HG03060 (cell line): ENCODE results near the gene IMP3.

ENCODE experiments used
- ATAC-seq: cut with Tn5 transposase; IDR thresholded peaks from one replicate; pipeline ENCODE4 v1.9.1; 2021; ENCODE audit warnings: low read depth, moderate number of reproducible peaks; ENCODE audit not compliant: unreplicated experiment

The IMP3 gene

GRCh38 chr15:75625542-75626347, 14.3 kb downstream of the IMP3 start, which contains the start of gene SNUPN:
Gene SNUPN (minus strand): TSS chr15:75625725. CDS start chr15:75621051, 4,674 bp downstream.
- ATAC-seq: peak; percentile 82

GRCh38 chr15:75622505-75622904, 17.5 kb downstream of the IMP3 start:
- no peak for ATAC-seq

DNA sequence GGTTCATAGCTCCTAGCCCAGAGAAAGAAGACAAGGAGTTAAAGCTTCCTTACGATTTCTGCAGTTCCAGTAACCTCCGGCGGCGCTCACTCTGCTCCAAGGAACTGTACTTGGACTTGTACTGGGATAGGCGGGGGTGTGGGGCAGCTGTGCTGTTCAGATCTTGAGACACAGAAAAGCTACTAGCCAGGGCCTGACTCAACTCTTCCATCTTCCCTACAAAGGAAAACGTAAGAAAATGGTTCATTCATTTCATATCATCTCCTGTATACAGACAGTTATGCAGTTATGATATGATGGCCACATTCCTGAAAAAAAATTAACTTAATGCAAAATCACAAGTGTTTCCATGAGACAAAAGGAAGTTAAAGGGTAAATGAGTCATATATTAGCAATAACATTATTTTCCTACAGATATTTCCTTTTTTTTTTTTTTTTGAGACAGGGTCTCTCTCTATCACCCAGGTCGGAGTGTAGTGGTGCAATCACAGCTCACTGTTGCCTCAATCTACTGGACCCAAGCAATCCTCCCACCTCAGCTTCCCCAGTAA, 19.1 kb downstream of the IMP3 start:
- no peak for ATAC-seq

DNA sequence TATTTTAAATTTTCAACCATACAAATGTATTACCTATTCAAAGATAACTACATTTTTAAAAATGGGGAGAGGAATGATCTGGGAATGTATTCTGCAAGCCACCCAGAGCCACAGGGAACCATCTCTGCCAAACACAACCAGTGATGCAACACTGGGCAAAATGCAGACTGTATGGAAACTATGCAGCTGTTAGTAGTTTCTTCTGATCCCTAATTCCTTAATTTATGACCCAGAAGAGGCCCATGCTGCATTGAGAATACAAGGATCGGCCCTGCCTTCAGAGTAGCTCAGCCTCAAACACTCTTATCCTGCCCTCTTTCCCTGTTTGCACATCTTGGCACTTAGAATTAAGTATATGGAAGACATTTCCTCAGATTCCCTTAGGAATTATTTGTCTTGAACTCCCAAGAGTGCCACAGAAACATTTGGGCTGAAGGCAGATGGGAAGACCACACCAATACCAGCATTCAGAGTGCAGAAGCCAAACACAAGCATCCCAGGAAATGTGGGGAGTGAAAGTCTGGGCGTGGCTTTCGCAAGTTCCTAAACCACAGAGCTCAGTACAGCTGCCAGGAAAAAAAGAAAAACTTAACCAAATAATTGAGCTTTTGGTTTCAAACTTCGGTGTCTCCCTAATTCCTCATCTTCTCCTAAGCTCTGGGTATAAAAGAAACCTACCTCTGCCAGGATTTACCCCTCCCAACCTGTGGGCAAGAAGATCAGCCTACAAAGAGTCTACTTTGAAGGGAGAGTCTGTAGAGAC, 19.8 kb downstream of the IMP3 start:
- no peak for ATAC-seq

- no peak for ATAC-seq
Measured at GRCh38 chr15:75616766-75617165, 23.3 kb downstream of the IMP3 start.

- no peak for ATAC-seq
Measured at GRCh38 chr15:75606711-75607699, 33.0 kb downstream of the IMP3 start.

DNA sequence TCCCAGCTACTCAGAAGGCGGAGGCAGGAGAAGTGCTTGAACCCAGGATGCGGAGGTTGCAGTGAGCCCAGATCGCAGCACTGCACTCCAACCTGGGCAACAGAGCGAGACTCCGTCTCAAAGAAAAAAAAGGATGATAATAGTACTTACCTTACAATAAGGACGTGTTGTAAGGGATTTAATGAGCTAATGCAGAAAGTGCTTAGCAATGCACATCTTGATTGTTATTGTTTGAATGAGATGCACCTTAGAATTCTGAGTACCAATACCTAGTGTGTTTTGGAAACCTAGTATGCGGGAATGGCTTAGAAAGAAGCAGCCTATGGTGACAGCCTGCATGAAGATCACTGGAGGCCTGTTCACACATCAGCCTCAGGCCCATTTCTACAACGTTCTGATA, 34.0 kb downstream of the IMP3 start:
- ATAC-seq: no peak

- ATAC-seq: no peak
Measured at GRCh38 chr15:75599401-75599800, 40.6 kb downstream of the IMP3 start.

GRCh38 chr15:75598361-75598760, 41.7 kb downstream of the IMP3 start:
- ATAC-seq: no peak

DNA sequence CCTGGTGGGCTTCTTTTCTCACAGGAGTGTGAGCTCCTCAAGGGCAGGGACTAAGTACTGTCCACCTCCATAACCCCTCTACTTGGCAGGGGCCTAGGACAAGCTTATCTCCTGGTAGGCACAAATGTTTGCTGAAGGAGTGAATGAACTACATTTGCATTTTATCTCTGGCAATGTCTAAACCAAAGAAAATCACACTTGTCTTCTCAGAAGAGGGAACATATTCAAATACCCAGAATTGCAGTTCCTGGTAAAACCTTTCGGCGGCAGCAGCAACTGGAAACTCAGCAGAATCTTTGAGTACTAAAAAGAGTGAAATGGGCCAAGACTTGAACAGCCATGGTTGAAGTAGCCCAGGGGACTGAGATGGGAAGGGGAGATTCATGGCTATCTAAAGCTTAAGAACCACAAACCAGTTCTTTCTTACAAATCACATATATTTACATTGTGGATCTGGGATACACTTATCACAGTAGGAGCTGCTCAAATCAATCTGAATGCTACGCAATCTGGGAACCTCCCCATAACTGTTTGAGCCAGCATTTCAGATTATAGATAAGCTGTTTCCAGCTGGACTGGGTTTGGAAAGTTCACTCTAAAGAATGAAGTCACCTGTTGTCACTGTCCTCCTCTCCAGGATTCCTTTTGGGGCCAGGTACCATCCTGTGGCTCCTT, 42.2 kb downstream of the IMP3 start:
- no peak for ATAC-seq

DNA sequence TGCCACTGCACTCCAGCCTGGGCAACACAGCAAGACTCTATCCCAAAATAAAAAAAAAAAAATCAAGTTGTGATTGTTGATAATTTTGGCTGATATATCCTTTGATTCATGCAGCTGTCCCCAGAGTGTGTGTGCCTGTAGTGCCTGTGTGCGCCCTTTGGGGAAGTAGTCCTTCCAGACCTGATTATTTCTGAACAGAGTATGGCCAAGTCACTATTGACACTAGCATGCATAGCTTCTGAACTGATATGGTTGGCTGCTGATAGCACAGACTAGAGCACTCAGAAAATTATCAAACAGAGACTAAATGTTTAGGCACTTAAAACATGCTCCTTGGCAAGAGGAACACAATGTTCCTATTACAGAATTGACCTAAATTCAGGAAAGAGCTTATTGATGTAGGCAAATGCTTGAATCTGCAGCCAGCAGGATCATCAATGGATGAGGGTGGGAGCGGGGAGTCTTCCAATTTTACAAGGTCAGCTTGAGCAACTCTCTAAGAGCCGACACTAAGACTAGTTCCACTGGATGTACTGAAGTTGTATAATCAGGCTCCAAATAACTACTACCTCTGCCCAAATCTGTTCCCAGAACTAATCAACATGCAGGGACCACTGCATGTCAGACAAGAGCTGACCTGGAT, 43.2 kb downstream of the IMP3 start:
- ATAC-seq: no peak

GRCh38 chr15:75594276-75594675, 45.7 kb downstream of the IMP3 start:
- no peak for ATAC-seq

DNA sequence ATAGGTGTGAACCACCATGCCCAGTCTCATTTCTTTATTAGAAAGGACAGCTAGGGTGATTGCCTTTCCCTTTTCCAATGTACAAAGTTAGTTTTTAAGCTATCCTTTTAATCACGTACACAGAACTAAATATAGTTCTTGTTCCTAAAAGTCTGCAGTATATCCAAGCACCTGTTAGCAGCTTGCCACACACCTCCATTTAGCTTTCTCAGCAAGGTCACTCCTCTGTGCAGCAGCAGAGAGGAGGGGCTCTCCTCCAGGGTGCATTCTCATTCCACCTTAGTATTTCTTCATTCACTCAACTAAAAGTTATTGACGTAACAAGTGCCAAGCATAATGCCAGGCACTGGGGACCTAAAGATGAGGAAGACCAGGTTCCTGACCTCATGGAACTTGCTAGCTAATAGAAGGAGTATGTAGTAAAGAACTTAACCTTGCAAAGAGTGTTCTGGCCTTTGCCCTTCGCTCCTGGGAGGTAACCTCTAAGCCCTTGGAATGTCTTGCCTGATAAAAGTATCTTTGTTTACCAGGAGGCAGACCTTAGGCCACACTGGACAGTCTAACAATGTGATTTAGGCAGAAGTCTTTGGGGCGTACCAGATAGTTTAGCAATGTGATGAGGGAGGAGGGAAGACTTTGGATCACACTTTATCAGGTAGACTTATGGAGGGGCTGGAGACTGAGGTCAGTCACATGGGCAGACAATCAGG, 48.2 kb downstream of the IMP3 start:
- ATAC-seq: no peak

GRCh38 chr15:75590239-75590638, 49.8 kb downstream of the IMP3 start:
- ATAC-seq: no peak
